ENCODE data around the gene SENP5. TPM values are rescaled to one million over a fixed set of nuclear protein-coding genes. Genes with fewer than 3 reads are reported as not detected.
"Not testable (repeated sequence)": the region's sequence is repeated elsewhere in the genome, so short reads cannot be mapped to it uniquely, and the experiment has no call there.

The SENP5 gene, protein sequence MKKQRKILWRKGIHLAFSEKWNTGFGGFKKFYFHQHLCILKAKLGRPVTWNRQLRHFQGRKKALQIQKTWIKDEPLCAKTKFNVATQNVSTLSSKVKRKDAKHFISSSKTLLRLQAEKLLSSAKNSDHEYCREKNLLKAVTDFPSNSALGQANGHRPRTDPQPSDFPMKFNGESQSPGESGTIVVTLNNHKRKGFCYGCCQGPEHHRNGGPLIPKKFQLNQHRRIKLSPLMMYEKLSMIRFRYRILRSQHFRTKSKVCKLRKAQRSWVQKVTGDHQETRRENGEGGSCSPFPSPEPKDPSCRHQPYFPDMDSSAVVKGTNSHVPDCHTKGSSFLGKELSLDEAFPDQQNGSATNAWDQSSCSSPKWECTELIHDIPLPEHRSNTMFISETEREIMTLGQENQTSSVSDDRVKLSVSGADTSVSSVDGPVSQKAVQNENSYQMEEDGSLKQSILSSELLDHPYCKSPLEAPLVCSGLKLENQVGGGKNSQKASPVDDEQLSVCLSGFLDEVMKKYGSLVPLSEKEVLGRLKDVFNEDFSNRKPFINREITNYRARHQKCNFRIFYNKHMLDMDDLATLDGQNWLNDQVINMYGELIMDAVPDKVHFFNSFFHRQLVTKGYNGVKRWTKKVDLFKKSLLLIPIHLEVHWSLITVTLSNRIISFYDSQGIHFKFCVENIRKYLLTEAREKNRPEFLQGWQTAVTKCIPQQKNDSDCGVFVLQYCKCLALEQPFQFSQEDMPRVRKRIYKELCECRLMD
- total RNA-seq: 27.5 TPM
- 5.8 TPM for polyA plus RNA-seq (ENCODE audit: insufficient read depth, low read depth, low replicate concordance)
- long read RNA-seq, donor 1, full-length matches to known transcripts: 1 of 6 reads
- long read RNA-seq, donor 1, partial matches to known transcripts: 5 of 6 reads
- long read RNA-seq, donor 1, other reads (novel, unspliced or antisense): 0 of 6 reads
- long read RNA-seq, donor 2, partial matches to known transcripts: 5 of 7 reads
- long read RNA-seq, donor 2, other reads (novel, unspliced or antisense): 0 of 7 reads
- long read RNA-seq, donor 3, full-length matches to known transcripts: 2 of 2 reads
- long read RNA-seq, donor 3, partial matches to known transcripts: 0 of 2 reads
- long read RNA-seq, donor 3, other reads (novel, unspliced or antisense): 0 of 2 reads
- long read RNA-seq, donor 4, full-length matches to known transcripts: 3 of 3 reads
- long read RNA-seq, donor 4, partial matches to known transcripts: 0 of 3 reads
- long read RNA-seq, donor 4, other reads (novel, unspliced or antisense): 0 of 3 reads
- long read RNA-seq, donor 5: 0 reads
- long read RNA-seq, donor 6, full-length matches to known transcripts: 2 of 2 reads
- long read RNA-seq, donor 6, partial matches to known transcripts: 0 of 2 reads
- long read RNA-seq, donor 6, other reads (novel, unspliced or antisense): 0 of 2 reads
- long read RNA-seq, donor 7, full-length matches to known transcripts: 1 of 12 reads
- long read RNA-seq, donor 7, partial matches to known transcripts: 5 of 12 reads
- long read RNA-seq, donor 7, other reads (novel, unspliced or antisense): 6 of 12 reads
- long read RNA-seq, donor 8: 0 reads
- long read RNA-seq, donor 9: 0 reads
- long read RNA-seq, donor 10, partial matches to known transcripts: 12 of 14 reads
- long read RNA-seq, donor 10, other reads (novel, unspliced or antisense): 0 of 14 reads

DNA sequence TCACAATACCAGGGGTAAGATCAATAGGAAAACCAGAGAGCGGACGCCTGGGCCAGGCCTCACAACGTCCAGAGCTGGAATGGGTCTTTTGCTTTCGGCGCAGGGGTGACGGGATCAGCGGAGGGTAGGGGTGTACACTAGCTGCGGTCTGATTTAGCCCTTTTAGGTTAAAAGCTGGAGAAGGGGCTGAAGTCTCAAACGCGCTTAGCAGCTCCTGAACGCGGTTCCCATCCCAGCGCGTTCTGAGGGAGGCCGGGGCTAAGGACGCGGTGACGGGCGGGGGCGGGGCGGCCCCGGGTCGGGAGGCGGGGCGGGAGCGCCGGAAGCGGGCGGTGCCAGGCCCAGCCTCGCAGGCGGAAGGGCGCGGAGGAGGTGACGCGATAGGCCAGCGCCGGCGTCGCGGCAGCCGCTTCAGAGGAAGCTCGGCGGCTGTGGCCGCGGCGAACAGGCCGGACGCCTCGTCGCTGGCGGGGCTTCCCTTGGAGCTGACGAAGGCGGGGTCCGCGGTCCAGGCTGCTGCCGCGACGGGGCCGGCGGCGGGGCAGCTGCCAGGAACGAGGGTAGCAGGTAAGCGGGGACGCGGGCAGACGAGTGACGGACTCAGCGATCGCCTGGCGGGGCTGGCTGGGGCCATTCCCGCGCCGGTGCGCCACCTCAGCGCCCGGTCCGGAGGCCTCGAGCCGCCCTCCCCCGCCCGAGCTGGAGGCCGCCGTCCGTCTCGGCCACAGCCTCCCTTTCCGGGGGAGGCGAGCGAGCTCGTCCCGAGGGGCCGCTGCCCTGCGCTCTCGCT lies at the start of gene SENP5:
Gene SENP5, plus strand, starts transcription at position 414 of the 790 bp plus-strand sequence. CDS start 17,262 bp downstream, outside the sequence.
- Histone ChIP-seq H3K4me3 (ENCODE audit: low read length in 3 of 3) (peak within 1 kb of the TSS; percentile 80 to 89 (median 87)), H3K27me3 (ENCODE audit: control insufficient read depth, insufficient read depth, low read length) (no peaks in the 10 kb centered on the region), H3K36me3 (ENCODE audit: control insufficient read depth in 2 of 3, insufficient read depth in 3 of 3, low read length in 3 of 3) (no peaks in the 10 kb centered on the region), H3K27ac (ENCODE audit: low read depth in 2 of 2, low read length in 2 of 2) (peak within 1 kb of the TSS; percentile 83 to 86), H3K4me1 (ENCODE audit: control insufficient read depth in 2 of 3, insufficient read depth in 2 of 3, low read depth in 1 of 3, low read length in 3 of 3) (peaks cover 0 to 9% (median 3%) of the 10 kb centered on the region in 3 donors), H3K9me3 (ENCODE audit: control insufficient read depth in 2 of 3, insufficient read depth in 1 of 3, low read length in 3 of 3) (no peaks in the 10 kb centered on the region), H3K9ac (ENCODE audit: low read length in 3 of 3) (peak within 1 kb of the TSS; percentile 74 to 92 (median 82))
- FAIRE-seq: no peak
- TF ChIP-seq, protein P1, sequence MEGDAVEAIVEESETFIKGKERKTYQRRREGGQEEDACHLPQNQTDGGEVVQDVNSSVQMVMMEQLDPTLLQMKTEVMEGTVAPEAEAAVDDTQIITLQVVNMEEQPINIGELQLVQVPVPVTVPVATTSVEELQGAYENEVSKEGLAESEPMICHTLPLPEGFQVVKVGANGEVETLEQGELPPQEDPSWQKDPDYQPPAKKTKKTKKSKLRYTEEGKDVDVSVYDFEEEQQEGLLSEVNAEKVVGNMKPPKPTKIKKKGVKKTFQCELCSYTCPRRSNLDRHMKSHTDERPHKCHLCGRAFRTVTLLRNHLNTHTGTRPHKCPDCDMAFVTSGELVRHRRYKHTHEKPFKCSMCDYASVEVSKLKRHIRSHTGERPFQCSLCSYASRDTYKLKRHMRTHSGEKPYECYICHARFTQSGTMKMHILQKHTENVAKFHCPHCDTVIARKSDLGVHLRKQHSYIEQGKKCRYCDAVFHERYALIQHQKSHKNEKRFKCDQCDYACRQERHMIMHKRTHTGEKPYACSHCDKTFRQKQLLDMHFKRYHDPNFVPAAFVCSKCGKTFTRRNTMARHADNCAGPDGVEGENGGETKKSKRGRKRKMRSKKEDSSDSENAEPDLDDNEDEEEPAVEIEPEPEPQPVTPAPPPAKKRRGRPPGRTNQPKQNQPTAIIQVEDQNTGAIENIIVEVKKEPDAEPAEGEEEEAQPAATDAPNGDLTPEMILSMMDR (IDR thresholded peaks at IDR 0.05; ENCODE audit: borderline replicate concordance, extremely low read depth, insufficient read depth): no peak
- peak; percentile 93 to 97 (median 95) for DNase-seq
- intact Hi-C loops (cut with DNase I): no loop called here

DNA sequence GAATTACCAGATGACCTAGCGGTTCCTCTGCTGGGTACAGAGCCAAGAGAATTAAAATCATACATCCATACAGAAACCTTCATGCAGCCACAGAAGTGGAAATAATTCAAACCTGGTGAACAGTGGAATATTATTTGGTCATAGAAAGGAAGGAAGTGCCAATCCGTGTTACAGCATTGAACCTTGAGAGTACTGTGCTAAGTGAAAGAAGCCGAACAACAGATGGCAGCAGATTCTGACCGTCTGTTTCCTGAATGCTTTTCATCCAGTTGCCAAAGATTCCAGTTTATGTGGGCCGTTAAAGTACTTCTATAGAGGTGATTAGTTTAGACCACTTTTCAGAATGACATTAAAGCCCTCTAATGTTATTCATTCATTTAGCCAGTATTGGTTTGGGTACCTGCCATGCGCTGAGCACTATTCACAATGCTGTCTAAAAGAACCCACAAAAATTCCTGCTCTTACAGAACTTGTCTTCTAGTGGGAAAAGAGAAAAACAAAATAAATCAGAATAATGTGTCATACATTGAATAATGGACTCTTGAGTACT lies 45.8 kb upstream of the SENP5 start:
- no peak for FAIRE-seq
- Histone ChIP-seq H3K4me3 (ENCODE audit: low read length in 3 of 3) (no peak overlapping the region), H3K9me3 (ENCODE audit: control insufficient read depth in 2 of 3, insufficient read depth in 1 of 3, low read length in 3 of 3) (no peaks in the 10 kb centered on the region), H3K27ac (ENCODE audit: low read depth in 2 of 2, low read length in 2 of 2) (no peak overlapping the region), H3K9ac (ENCODE audit: low read length in 3 of 3) (no peak overlapping the region), H3K27me3 (ENCODE audit: control insufficient read depth, insufficient read depth, low read length) (no peaks in the 10 kb centered on the region), H3K4me1 (ENCODE audit: control insufficient read depth in 2 of 3, insufficient read depth in 2 of 3, low read depth in 1 of 3, low read length in 3 of 3) (no peaks in the 10 kb centered on the region), H3K36me3 (ENCODE audit: control insufficient read depth in 2 of 3, insufficient read depth in 3 of 3, low read length in 3 of 3) (peaks cover 13 to 30% (median 28%) of the 10 kb centered on the region in 3 donors)
- intact Hi-C loops (cut with DNase I): no loop called here
- TF ChIP-seq, protein P1 (IDR thresholded peaks at IDR 0.05; ENCODE audit: borderline replicate concordance, extremely low read depth, insufficient read depth): no peak
- no peak for DNase-seq

DNA sequence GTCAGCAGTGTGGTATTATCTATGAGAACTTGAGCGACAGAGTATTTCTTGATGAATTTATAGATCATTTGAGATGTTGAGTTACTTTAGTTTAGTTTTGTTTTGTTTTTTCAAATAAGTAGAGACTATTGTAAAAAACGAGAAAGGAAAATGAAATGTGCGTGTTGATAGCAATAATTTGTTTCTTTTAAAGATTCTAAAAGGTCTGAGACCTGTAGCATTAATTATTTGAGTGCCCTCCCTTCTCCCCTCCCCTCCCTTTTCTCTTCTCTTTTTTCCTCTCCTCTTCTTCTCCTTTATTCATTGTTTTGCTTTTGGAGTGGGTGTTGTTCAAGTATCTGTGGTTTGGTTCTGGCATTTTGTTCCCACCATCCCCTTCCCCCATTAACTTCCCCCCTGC lies 38.1 kb upstream of the SENP5 start:
- H3K9me3 ChIP-seq (ENCODE audit: control insufficient read depth in 2 of 3, insufficient read depth in 1 of 3, low read length in 3 of 3); H3K27me3 ChIP-seq (ENCODE audit: control insufficient read depth, insufficient read depth, low read length); H3K27ac ChIP-seq (ENCODE audit: low read depth in 2 of 2, low read length in 2 of 2); H3K9ac ChIP-seq (ENCODE audit: low read length in 3 of 3); H3K4me3 ChIP-seq (ENCODE audit: low read length in 3 of 3); DNase-seq; H3K4me1 ChIP-seq (ENCODE audit: control insufficient read depth in 2 of 3, insufficient read depth in 2 of 3, low read depth in 1 of 3, low read length in 3 of 3); FAIRE-seq: not testable (repeated sequence)
- peaks cover 0 to 14% (median 2%) of the 10 kb centered on the region in 3 donors for H3K36me3 ChIP-seq (ENCODE audit: control insufficient read depth in 2 of 3, insufficient read depth in 3 of 3, low read length in 3 of 3)
- intact Hi-C loops (cut with DNase I): loop anchor here (10.0 kb wide), 1 partner anchor 135 kb away; the partner anchor contains the start of gene PIGZ

Data from kidney (tissue), 22 donors.